Measurements from ENCODE around the gene SLC44A2.
A peak's percentile ranks its signal among the peaks of the same experiment; 100 is the strongest.
"Not testable (repeated sequence)": the region's sequence is repeated elsewhere in the genome, so short reads cannot be mapped to it uniquely, and the experiment has no call there.

SLC44A2 gene

DNA sequence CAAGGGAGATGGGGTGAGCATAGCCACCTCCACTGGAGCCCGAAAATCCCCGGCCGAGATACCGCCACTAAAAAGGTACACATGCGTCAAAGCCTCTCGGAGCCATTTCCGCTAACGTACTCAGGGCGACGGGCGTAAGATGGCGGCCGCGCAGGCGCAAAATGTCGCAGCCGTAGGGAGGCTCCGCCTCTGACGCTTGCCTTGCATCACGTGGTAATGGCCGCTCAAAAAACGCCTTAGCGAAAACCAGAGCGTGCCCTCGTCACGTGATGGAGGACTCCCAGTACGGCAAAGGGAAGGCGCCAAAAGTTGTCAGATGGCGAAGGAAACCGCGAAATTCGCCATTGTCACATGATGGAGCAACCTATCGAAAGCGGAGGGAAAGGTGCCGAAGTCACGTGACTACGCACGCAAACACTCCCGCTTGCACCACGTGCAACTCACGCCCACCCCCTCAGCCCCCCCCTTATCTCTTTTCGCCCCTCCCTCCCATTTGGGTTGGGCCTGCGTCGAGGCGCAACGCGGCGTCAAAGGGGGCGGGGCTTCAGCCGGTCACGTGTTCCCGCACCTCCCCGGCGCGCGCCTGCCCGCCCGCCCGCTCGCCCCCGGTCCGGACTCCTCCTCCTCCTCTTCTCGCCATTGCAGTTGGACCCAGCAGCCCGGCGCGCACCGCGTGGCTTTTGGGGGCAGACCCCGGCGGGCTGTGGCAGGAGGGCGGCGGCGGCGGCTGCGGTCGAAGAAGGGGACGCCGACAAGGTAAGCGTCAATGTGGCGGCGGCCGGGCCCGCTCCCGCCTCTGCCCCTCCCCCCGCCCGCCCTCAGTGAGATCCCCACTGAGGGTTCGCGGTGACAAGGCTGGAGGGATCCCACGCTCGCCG lies 28.6 kb downstream of the SLC44A2 start, which contains the start of gene ILF3:
Gene ILF3, plus strand, starts transcription at position 615 of the 878 bp plus-strand sequence. CDS start 16,260 bp downstream, outside the sequence.
- DNase-seq: peak; percentile 98

- peak; percentile 63 for DNase-seq
These were observed 29.5 kb downstream of the SLC44A2 start for GRCh38 chr19:10654610-10655456.

GRCh38 chr19:10655457-10656312 lies 30.3 kb downstream of the SLC44A2 start:
- no peak for DNase-seq

DNA sequence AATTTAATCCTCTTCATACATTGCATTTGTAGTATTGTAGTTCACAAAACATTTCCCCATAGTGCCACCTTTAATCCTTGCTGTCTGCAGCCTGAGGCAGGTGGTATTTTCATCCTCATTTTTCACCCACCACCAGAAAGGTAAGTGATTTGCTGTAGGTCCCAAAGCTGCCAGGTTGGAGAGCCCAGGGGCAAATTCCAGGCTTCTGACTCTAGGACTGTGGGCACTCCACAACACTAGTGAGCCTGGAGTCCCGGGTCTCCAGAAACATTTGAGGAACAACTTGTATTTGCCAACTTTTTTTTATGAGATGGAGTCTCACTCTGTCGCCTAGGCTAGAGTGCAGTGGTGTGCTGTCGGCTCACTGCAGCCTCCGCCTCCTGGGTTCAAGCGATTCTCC lies 35.0 kb downstream of the SLC44A2 start:
- no peak for DNase-seq

DNA sequence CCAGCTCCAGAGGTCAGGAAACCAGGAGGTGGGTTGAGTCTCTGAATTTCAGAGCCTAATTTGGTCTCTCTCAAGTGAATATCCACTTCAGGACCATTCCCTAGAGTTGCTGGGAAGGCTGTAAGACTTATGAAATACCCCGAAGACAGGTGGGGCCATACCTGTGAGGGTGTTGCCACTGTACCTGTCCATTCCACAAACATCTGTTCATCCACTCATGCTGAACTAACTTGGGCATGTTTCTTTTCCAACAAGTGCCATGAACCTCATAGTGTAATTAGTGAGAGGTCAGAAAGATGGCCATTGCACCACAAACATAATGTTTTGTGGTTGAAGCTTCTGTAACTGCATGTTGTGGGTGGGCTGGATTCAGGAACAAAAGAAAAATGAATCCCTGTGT lies 36.6 kb downstream of the SLC44A2 start:
- DNase-seq: no peak

DNA sequence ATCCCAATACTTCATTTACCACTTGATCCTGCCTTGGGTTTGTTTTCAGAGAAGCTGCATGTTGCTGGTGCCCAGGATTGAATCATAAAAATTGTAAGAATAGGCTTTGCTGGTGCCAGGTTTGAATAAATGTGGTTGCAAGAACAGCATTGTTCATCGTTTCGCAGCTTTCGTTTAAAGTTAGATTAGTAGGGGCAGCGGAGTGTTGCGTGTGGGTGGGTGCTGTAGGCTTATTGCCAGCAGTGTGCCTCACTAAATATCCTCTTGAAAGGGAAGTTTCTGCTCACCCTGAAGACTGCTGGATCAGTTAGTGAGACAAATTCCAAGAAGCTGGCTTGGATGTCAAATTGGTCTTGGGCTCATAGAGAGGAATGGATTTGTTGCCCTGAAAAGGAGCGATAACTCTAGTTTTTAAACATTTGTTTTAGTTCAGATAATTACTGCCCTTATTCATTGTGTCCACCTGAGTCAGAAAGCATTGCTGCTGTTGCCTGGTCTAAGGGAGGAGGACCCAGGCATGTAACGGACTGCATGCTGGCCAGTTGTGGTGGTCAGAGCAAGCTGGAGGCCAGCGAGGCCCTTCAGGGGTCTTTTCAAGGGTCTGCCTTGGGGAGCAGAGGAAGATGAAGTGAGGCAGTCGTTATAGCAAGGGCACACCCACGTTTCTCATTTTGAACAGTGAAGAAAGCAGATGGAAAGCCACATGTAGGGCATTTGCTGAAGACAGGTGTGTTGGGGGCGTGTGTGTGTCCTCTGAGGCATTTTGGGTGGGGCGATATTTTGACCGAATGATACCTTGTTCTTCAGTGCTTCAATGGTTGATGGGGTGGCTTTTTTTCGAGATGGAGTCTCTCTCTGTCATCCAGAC lies 37.3 kb downstream of the SLC44A2 start:
- DNase-seq: no peak

- not testable (repeated sequence) for DNase-seq
These were observed 37.9 kb downstream of the SLC44A2 start for GRCh38 chr19:10663252-10663563.

- no peak for DNase-seq
These were observed 42.5 kb downstream of the SLC44A2 start for GRCh38 chr19:10667867-10668266.

- no peak for DNase-seq
These were observed 43.9 kb downstream of the SLC44A2 start for GRCh38 chr19:10669246-10669645.

DNA sequence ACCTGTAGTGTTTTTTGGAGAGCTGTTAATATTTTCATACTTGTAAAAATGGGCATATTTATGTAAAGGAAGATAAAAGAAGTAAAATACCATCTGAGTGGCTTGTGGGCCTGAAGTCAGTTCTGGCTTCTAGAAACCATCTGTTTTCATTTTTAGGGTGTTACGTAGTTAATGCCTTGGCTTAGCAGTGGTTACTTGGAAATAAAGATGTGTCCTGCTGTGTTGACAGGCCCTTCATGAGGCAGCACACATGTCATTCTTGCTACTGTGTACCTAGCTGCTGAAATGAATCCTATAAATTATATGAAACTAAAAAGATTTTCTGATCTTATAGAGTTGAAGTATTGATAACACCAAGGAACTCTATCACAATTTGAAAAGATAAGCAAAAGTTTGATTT lies 44.8 kb downstream of the SLC44A2 start:
- no peak for DNase-seq

- DNase-seq: no peak
These were observed 45.8 kb downstream of the SLC44A2 start for GRCh38 chr19:10670876-10671804.

GRCh38 chr19:10671922-10672321 lies 46.6 kb downstream of the SLC44A2 start:
- DNase-seq: not testable (repeated sequence)

DNA sequence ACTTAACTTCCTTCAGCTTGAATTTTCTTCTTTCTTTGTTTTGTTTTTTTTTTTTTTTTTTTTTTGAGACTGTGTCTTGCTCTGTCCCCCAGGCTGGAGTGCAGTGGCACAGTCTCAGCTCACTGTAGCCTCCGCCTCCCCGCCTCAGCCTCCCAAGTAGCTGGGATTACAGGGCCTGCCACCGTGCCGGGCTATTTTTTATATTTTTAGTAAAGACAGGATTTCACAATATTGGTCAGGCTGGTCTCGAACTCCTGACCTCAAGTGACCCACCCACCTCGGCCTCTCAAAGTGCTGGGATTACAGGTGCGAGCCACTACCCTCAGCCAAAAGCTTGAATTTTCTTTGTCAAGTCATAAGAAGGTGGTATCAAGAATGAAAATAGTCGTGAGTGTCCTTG lies 49.9 kb downstream of the SLC44A2 start:
- not testable (repeated sequence) for DNase-seq

DNA sequence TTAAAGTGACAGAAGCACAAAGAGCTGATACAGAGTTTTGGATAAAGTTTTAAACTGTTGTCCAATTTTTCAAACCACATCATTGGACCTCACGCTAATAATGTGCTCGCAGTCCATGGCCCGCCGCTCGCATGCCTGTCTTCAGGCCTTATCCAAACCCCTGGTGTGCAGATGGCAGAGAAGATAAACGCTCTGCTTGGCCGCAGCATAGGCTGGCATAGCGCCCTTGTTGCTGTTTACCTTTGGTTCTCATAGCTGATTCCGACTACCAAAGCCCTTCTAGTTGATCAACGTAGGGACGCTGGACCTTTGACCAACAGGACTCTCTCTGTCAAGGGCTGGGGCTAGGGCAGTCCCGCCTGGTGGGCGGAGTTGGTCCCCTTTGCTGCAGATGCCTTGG lies 52.4 kb downstream of the SLC44A2 start:
- no peak for DNase-seq

DNA sequence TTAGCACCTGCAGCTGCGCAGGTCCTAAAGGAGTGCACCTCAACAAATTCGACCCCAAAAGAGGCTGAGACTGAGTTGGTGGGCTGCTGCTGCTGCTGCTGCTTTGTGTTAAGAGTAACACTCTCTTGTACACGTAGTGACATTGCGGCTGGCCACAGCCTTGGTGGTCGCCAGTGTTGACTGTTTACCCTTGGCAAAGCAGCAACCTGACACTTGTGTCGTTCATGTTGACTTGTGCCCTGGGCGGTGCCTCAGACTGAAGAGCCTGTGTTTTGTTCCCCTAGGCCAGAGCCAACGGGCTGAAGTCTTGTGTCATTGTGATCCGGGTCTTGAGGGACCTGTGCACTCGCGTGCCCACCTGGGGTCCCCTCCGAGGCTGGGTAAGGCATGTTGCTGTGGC lies 53.5 kb downstream of the SLC44A2 start:
- DNase-seq: no peak

DNA sequence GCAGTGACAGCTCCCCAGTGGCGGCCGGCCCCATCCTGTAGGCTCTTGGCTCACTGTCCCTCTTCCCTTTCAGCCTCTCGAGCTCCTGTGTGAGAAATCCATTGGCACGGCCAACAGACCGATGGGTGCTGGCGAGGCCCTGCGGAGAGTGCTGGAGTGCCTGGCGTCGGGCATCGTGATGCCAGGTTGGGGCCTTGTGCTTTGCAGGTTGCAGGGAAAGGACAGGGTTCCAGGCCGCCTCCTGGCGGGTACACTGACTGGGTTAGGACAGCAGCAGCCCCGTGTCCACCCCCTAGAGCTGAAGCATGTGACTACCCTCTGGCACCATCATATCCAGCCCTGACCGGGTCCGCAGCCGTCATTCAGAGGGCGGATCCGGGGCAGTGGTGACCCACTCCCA lies 54.4 kb downstream of the SLC44A2 start:
- no peak for DNase-seq

DNA sequence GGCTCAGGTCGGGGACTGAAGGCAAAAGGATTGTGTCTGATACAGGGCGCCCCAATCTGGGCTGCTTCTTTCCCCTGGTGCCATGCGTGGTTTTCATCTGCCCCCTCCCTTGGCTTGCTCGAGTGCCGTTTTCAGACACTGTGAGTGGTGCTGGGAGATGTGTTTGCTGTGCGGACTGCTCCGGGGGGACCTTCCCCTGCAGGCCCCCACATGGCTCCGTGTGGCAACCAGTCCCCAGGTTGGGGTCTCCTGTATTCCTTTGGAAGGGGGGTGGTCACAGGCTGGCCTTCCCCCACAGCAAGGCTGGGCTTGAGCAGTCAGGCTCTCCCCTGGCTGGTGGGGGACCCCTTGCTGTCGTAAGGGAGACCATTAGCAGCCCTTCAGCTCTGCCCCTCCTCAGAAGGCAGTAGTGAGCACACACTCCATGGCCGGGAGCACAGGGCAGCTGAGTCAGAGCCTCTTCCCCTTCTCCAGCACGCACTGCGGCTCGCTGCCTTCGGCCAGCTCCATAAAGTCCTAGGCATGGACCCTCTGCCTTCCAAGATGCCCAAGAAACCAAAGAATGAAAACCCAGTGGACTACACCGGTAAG lies 55.3 kb downstream of the SLC44A2 start:
- no peak for DNase-seq

DNA sequence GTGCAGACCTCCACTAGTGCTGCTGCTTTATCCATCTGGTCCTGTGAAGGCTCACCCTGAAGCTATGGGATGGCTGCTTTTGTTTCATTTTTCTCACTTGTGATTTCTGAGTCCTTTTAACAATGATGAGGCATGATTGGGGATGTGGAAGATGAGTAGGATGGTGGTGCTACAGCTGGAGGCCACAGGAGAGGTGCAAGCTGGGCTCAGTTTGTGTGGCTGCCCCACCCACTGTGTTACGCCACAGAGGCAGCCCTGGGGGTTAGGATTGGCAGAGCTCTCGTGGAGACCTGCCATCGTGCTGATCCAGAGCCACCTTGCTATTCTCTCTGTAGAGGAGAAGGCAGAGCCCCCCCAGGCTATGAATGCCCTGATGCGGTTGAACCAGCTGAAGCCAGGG lies 56.3 kb downstream of the SLC44A2 start:
- DNase-seq: no peak

DNA sequence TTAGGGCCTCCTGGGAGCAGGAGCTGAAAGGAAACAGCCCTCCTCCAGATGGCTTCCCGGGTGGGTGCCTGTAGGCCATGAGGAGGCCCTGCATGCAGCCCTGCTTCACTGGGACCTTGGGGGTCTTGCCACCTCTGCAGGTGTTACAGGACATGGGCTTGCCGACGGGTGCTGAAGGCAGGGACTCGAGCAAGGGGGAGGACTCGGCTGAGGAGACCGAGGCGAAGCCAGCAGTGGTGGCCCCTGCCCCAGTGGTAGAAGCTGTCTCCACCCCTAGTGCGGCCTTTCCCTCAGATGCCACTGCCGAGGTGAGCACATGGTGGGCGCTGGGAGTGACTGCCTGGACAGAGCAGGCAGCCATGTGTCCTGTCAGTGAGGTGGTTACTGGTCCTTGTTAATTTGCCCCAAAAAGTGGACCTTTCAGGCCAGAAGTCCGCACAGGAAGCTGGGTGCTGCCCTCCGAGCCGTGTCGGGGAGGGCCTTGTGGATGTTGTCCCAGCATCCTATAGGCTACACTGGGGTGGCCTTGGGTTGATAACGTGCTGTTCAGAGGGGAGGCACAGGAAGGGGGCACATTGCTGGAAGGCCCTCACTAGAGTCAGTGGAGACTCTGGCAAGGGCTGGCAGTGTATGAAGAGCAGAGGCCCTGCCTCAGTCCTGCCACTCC lies 57.2 kb downstream of the SLC44A2 start:
- no peak for DNase-seq

DNA sequence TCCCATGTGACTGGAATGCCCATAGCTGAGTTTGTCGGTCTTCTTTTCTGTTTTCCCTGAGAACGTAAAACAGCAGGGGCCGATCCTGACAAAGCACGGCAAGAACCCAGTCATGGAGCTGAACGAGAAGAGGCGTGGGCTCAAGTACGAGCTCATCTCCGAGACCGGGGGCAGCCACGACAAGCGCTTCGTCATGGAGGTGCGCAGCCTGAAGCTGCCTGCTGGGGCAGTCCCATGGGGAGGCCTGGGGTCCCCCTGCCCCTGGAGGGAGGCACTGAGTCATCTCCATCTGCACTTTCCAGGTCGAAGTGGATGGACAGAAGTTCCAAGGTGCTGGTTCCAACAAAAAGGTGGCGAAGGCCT lies 57.7 kb downstream of the SLC44A2 start:
- DNase-seq: no peak
